Chondrocyte (in vitro differentiated cells): ENCODE data around the gene ZNF664. TPM values are rescaled to one million over a fixed set of nuclear protein-coding genes. Genes with fewer than 3 reads are reported as not detected.

Source experiments
- DNase-seq: peaks from one replicate; pipeline ENCODE4 v3.0.0; 2021; ENCODE audit warnings: mixed read lengths, low spot score
- H3K27ac Mint-ChIP-seq: one replicate; pipeline ENCODE4 v1.8.0; 2021; ENCODE audit warnings: mild to moderate bottlenecking, moderate library complexity, mixed read lengths; ENCODE audit not compliant: unreplicated experiment
- H3K27me3 Mint-ChIP-seq: 2 replicates; pipeline ENCODE4 v1.8.0; 2021; ENCODE audit warnings: low read depth, mixed read lengths
- H3K36me3 Mint-ChIP-seq: 2 replicates; pipeline ENCODE4 v1.8.0; 2021; ENCODE audit warnings: low read depth, mixed read lengths
- H3K4me1 Mint-ChIP-seq: 2 replicates; pipeline ENCODE4 v1.8.0; 2021; ENCODE audit warnings: low read depth, mild to moderate bottlenecking, mixed read lengths
- H3K4me3 Mint-ChIP-seq: one replicate; pipeline ENCODE4 v1.8.0; 2021; ENCODE audit warnings: mild to moderate bottlenecking, moderate library complexity, mixed read lengths; ENCODE audit not compliant: unreplicated experiment
- H3K9me3 Mint-ChIP-seq: 2 replicates; pipeline ENCODE4 v1.8.0; 2021; ENCODE audit warnings: low read depth, mixed read lengths
- CTCF ChIP-seq: fragments of 200-600 bp; sonication (generic); IDR thresholded peaks from 2 replicates; pipeline ENCODE4 v1.5.0; 2021; ENCODE audit warnings: antibody characterized with exemption, mild to moderate bottlenecking, moderate library complexity
- total RNA-seq: library from RNA; stranded (reverse); gene quantifications from 3 replicates; pipeline ENCODE4 v1.2.1, GENCODE V29; 2021

ZNF664 gene
- total RNA-seq, 1 donor from 2014 or later: 88.0 TPM

- no peaks in the 10 kb centered on the region for H3K9me3 Mint-ChIP-seq
- no peak overlapping the region for H3K27ac Mint-ChIP-seq
- H3K4me3 Mint-ChIP-seq: no peak overlapping the region
- H3K27me3 Mint-ChIP-seq: no peaks in the 10 kb centered on the region
- TF ChIP-seq CTCF: no peak
- peaks cover 27% of the 10 kb centered on the region for H3K4me1 Mint-ChIP-seq
- H3K36me3 Mint-ChIP-seq: peaks cover 11% of the 10 kb centered on the region
- DNase-seq: no peak
Observed at GRCh38 chr12:123998344-123998990, 25.5 kb downstream of the ZNF664 start.

- no peaks in the 10 kb centered on the region for H3K9me3 Mint-ChIP-seq
- H3K27ac Mint-ChIP-seq: no peak overlapping the region
Observed at GRCh38 chr12:123998991-123999359, 26.0 kb downstream of the ZNF664 start.

GRCh38 chr12:124000111-124000510, 27.1 kb downstream of the ZNF664 start:
- H3K27me3 Mint-ChIP-seq: no peaks in the 10 kb centered on the region
- TF ChIP-seq CTCF: no peak
- peaks cover 8% of the 10 kb centered on the region for H3K36me3 Mint-ChIP-seq
- H3K4me1 Mint-ChIP-seq: peaks cover 15% of the 10 kb centered on the region
- H3K27ac Mint-ChIP-seq: no peak overlapping the region
- H3K9me3 Mint-ChIP-seq: no peaks in the 10 kb centered on the region
- no peak overlapping the region for H3K4me3 Mint-ChIP-seq
- no peak for DNase-seq

More at GRCh38 chr12:123998991-123999359, 26.0 kb downstream of the ZNF664 start:
- DNase-seq: no peak
- Mint-ChIP-seq H3K4me1 (peaks cover 22% of the 10 kb centered on the region), H3K36me3 (peaks cover 8% of the 10 kb centered on the region), H3K27me3 (no peaks in the 10 kb centered on the region), H3K4me3 (no peak overlapping the region)
- no peak for TF ChIP-seq CTCF

- Mint-ChIP-seq H3K36me3 (peaks cover 9% of the 10 kb centered on the region), H3K27me3 (no peaks in the 10 kb centered on the region), H3K4me3 (no peak overlapping the region), H3K4me1 (peaks cover 12% of the 10 kb centered on the region), H3K9me3 (no peaks in the 10 kb centered on the region), H3K27ac (no peak overlapping the region)
- TF ChIP-seq CTCF: no peak
- DNase-seq: no peak
Observed at GRCh38 chr12:124001343-124001742, 28.3 kb downstream of the ZNF664 start.

GRCh38 chr12:124002021-124002644, 29.1 kb downstream of the ZNF664 start:
- Mint-ChIP-seq H3K4me1 (peaks cover 15% of the 10 kb centered on the region), H3K27ac (no peak overlapping the region), H3K9me3 (no peaks in the 10 kb centered on the region), H3K27me3 (no peaks in the 10 kb centered on the region), H3K36me3 (peaks cover 9% of the 10 kb centered on the region), H3K4me3 (no peak overlapping the region)
- TF ChIP-seq CTCF: no peak
- DNase-seq: no peak
